Right atrium auricular region (tissue), 2 donors: ENCODE data around the gene COL2A1. TPM values are rescaled to one million over a fixed set of nuclear protein-coding genes. Genes with fewer than 3 reads are reported as not detected.

ENCODE experiments used
- DNase-seq: peaks from one replicate; pipeline ENCODE4 v3.0.0-alpha.2; 2019; ENCODE audit warnings: low spot score
- H3K27ac ChIP-seq, 2 donors: fragments of 200-600 bp; sonication (generic); 1 replicate in 1 of 2; 2 replicates in 1 of 2; pipeline ENCODE4 v1.5.1; 2016 to 2019
- H3K27me3 ChIP-seq, 2 donors: fragments of 200-600 bp; sonication (generic); one replicate each; pipeline versions ENCODE4 v1.5.1 to v1.6.0; 2017 to 2019
- H3K36me3 ChIP-seq: fragments of 200-600 bp; sonication (generic); one replicate; pipeline ENCODE4 v1.5.1; 2016
- H3K4me1 ChIP-seq, 2 donors: fragments of 200-600 bp; sonication (generic); one replicate each; pipeline versions ENCODE4 v1.5.1 to v1.6.0; 2017 to 2019
- H3K4me3 ChIP-seq, 2 donors: fragments of 200-600 bp; sonication (generic); 1 replicate in 1 of 2; 2 replicates in 1 of 2; pipeline ENCODE4 v1.5.1; 2017 to 2019; ENCODE audit warnings: mild to moderate bottlenecking in 1 of 2, moderate library complexity in 1 of 2
- H3K9me3 ChIP-seq, 2 donors: fragments of 200-600 bp; sonication (generic); one replicate each; pipeline ENCODE4 v1.5.1; 2019
- total RNA-seq, 2 donors: library from RNA; depleted of rRNA; stranded (reverse); fragments of >200 nt; gene quantifications; one replicate each; pipeline ENCODE4 v1.1.0, GENCODE V29; 2016
- TF ChIP-seq, protein P1 (sequence below), 2 donors: fragments of 200-600 bp; sonication (generic); IDR thresholded peaks; one replicate each; pipeline ENCODE4 v1.5.1; 2019; ENCODE audit warnings: antibody characterized with exemption in 2 of 2

COL2A1 gene
- total RNA-seq, 2 donors from 2014 or later, result not detected

DNA sequence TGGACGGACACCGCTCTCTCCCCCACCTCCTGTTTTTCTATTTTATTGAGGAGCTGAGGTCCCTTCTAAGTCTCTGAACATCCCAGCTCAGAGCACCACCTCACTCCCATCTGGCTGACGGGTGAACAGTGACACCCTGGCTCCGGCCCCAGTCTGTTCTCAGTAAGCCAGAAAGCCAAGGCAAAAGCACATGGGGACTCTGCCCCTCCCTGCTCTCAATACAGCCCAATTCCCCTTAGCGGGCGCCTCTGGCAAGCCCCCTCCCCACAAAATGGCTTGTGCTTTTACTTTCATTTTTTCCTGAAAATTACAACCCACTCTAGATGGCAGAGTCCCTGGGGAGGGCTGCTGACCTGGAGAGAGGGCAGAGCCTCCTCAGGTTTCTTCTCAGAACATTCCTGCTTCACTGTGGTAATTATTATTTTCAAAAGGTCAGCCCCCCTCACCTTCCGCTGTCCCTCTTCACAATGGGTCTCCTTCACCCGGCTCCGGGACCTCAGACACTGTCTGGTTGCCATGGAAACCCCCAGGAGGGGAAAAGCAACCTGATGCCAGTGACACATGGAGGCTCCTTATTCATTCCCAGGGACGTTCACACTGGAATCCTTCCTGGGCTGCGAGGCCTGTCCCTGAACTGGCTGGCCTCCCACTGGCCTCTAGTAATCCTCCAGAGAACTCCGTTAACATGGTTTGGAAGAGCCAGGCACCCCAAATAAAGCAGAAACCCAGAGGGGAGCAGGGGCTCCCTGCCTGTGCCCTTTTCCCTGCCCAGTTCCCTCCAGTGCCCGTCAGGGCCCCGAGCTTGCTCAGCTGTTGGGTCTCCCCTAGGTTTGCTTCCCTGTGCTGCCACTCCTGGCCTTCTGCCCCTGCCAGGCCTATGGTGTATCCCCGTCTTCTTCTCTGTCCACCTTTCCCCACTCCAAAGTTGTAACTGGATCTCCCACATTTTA is 15.9 kb downstream of the COL2A1 start:
- Histone ChIP-seq H3K36me3 (no peaks in the 10 kb centered on the region), H3K27ac (no peak overlapping the region), H3K4me3 (no peak overlapping the region), H3K9me3 (no peaks in the 10 kb centered on the region), H3K4me1 (peaks cover 0 to 14% of the 10 kb centered on the region in 2 donors), H3K27me3 (no peaks in the 10 kb centered on the region)
- TF ChIP-seq, protein P1, sequence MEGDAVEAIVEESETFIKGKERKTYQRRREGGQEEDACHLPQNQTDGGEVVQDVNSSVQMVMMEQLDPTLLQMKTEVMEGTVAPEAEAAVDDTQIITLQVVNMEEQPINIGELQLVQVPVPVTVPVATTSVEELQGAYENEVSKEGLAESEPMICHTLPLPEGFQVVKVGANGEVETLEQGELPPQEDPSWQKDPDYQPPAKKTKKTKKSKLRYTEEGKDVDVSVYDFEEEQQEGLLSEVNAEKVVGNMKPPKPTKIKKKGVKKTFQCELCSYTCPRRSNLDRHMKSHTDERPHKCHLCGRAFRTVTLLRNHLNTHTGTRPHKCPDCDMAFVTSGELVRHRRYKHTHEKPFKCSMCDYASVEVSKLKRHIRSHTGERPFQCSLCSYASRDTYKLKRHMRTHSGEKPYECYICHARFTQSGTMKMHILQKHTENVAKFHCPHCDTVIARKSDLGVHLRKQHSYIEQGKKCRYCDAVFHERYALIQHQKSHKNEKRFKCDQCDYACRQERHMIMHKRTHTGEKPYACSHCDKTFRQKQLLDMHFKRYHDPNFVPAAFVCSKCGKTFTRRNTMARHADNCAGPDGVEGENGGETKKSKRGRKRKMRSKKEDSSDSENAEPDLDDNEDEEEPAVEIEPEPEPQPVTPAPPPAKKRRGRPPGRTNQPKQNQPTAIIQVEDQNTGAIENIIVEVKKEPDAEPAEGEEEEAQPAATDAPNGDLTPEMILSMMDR (IDR thresholded peaks at IDR 0.05), result no peak
- DNase-seq, result no peak

DNA sequence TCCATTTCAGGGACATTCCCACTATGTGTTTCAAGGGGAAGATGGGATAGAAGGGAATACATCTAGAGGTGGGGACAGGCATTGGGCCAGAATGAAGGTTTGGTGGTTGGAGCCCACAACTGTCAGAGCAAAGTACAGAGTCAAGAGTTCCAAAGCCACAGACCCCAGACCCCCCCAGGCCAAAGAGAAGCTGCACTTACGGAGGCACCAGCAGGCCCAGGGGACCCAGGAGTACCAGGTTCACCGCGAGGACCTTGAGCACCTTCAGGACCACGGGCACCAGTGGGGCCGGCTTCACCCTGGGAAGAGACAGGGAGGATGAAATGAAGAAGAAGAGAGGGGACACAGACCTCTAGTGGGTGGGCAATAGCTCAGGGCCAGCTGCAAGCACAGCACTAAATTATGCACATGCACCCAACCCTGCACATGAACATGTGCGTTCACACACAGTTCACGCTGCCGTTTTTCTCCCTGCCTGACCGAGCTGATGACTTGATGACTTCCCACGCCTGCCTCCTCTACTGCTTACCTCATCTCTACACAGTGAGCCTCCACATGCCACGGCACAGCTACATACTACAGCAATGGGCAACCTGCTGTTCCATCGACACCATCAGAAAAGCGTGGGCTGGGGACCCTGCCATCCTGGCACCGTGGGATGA is 16.7 kb downstream of the COL2A1 start:
- Histone ChIP-seq H3K27me3 (no peaks in the 10 kb centered on the region), H3K9me3 (no peaks in the 10 kb centered on the region), H3K36me3 (no peaks in the 10 kb centered on the region), H3K4me1 (peaks cover 0 to 14% of the 10 kb centered on the region in 2 donors), H3K4me3 (no peak overlapping the region), H3K27ac (no peak overlapping the region)
- TF ChIP-seq, protein P1 (IDR thresholded peaks at IDR 0.05), result no peak
- no peak for DNase-seq

DNA sequence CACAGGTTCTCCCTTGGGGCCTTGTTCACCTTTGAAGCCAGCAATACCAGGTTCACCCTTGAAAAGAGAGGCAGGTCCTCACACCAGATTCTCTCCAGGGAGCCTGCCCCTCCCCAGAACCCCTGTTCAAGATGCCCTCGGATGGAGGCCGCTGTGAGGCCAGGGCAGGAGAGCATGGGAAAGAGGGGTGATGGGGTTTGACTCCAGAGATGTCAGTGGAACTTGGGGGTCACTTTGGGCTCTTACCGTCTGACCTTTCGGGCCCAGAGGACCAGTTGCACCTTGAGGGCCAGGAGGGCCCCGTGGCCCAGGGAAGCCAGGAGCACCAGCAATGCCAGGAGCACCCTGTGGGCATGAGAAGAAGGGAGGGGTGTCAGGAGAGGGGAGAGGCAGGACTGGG is 17.4 kb downstream of the COL2A1 start:
- Histone ChIP-seq H3K27ac (no peak overlapping the region), H3K4me3 (no peak overlapping the region), H3K4me1 (peaks cover 0 to 10% of the 10 kb centered on the region in 2 donors), H3K9me3 (no peaks in the 10 kb centered on the region), H3K36me3 (no peaks in the 10 kb centered on the region), H3K27me3 (no peaks in the 10 kb centered on the region)
- TF ChIP-seq, protein P1 (IDR thresholded peaks at IDR 0.05), result no peak
- no peak for DNase-seq

DNA sequence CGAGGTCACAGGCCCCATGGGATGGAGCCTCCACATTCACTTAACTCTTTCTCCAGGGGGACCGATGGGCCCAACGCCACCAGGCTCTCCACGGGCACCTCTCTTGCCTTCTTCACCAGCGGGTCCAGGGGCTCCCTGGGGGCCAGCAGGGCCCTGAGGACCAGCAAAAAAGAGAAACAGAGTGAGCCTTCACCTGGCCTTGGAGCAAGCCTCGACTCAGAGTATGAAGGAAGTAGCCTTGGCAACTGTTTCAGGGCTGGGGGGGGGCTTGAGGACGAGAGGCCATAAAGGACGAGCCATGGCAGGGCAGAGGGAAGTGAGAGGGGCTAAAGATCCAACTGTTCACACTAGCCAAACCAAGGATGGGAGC is 18.0 kb downstream of the COL2A1 start:
- Histone ChIP-seq H3K27ac (no peak overlapping the region), H3K27me3 (no peaks in the 10 kb centered on the region), H3K4me3 (no peak overlapping the region), H3K36me3 (no peaks in the 10 kb centered on the region), H3K4me1 (peaks cover 0 to 5% of the 10 kb centered on the region in 2 donors), H3K9me3 (no peaks in the 10 kb centered on the region)
- TF ChIP-seq, protein P1 (IDR thresholded peaks at IDR 0.05), result no peak
- DNase-seq, result no peak

DNA sequence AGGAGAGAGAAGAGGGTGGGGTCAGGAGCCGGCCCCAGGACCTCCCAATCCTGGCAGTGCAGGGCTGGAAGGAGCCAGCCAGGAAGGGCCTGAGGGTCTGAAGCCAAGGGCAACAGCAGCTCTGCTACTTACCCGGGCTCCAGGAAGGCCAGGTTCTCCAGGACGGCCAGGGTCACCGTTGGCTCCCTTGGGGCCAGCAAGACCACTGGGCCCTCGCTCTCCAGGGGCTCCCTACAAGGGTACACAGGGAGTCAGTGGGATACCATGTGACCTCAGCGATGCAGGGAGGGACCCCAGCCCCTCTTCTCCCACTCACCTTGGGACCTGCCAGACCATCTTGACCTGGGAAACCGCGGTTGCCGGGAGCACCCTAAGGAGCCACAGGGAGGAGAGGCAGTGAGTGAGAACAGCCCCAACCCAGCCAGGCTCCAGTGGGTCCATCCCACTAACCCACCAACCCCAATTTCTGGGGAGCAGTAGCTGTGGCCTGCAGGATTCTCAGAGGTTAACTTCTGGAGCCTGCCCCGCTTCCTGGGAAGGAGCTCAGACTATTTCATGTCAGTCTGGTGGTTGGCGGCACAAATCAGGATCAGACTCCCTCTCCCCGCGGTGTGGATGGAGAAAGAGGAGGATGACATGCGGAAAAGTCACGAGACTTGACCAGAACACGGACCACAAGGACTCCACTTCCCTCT is 18.5 kb downstream of the COL2A1 start:
- Histone ChIP-seq H3K27me3 (no peaks in the 10 kb centered on the region), H3K4me3 (no peak overlapping the region), H3K9me3 (no peaks in the 10 kb centered on the region), H3K36me3 (no peaks in the 10 kb centered on the region), H3K27ac (no peak overlapping the region), H3K4me1 (peaks cover 0 to 4% of the 10 kb centered on the region in 2 donors)
- TF ChIP-seq, protein P1 (IDR thresholded peaks at IDR 0.05), result no peak
- no peak for DNase-seq
